ENCODE data around the gene GALNT2. TPM values are rescaled to one million over a fixed set of nuclear protein-coding genes. Genes with fewer than 3 reads are reported as not detected.

Gene GALNT2
- total RNA-seq, 1 experiment from 2014 or later, result 152 TPM

DNA sequence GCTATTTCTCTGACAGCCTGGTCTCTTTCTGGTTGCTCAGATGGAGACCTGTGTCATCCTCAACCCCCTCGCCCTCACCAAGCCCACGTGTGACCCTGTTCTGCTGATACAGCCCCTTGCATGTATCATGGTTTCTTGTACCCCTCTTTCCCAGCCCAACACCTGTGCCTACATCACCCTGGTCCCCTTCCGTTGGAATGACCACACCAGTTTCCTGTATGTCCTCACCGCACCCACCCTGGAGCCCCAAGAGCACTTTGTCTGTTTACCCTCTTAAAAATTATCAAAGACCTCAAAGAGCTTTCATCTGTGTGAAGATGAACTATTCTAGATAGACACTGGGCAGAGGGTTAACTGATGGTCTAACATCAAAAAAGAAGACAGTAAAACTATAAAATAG lies 179.5 kb downstream of the GALNT2 start:
- H3K4me1 ChIP-seq (ENCODE audit: control insufficient read depth, insufficient read depth, low read length), result no peaks in the 10 kb centered on the region
- ATAC-seq, result no peak
- no peaks in the 10 kb centered on the region for H3K27me3 ChIP-seq (ENCODE audit: control insufficient read depth, insufficient read depth, low read length)
- CTCF ChIA-PET, result no interaction called here
- POLR2A ChIA-PET, result no interaction called here
- no peak for DNase-seq (ENCODE audit: low read depth, low spot score)
- no TSS peak for BruUV-seq (replicated peaks)
- intact Hi-C loops (cut with micrococcal nuclease; ENCODE audit: unreplicated experiment) (no loop called here), in situ Hi-C loops (cut with HindIII; ENCODE audit: low pct_unique_long_range_greater_than_20kb, low sequenced_read_pairs) (no loop called here)
- 0 out of 2 replicates have a peak, but pooled peaks cover 2% of the 10 kb centered on the region for H3K36me3 ChIP-seq (ENCODE audit: control insufficient read depth, insufficient read depth, low read length)
- no peak overlapping the region for H3K27ac ChIP-seq (ENCODE audit: low read length)
- no peak for TF ChIP-seq SIN3A (IDR thresholded peaks at IDR 0.05; ENCODE audit: borderline replicate concordance, insufficient read depth, low read depth, low read length)
- TF ChIP-seq, protein P1, sequence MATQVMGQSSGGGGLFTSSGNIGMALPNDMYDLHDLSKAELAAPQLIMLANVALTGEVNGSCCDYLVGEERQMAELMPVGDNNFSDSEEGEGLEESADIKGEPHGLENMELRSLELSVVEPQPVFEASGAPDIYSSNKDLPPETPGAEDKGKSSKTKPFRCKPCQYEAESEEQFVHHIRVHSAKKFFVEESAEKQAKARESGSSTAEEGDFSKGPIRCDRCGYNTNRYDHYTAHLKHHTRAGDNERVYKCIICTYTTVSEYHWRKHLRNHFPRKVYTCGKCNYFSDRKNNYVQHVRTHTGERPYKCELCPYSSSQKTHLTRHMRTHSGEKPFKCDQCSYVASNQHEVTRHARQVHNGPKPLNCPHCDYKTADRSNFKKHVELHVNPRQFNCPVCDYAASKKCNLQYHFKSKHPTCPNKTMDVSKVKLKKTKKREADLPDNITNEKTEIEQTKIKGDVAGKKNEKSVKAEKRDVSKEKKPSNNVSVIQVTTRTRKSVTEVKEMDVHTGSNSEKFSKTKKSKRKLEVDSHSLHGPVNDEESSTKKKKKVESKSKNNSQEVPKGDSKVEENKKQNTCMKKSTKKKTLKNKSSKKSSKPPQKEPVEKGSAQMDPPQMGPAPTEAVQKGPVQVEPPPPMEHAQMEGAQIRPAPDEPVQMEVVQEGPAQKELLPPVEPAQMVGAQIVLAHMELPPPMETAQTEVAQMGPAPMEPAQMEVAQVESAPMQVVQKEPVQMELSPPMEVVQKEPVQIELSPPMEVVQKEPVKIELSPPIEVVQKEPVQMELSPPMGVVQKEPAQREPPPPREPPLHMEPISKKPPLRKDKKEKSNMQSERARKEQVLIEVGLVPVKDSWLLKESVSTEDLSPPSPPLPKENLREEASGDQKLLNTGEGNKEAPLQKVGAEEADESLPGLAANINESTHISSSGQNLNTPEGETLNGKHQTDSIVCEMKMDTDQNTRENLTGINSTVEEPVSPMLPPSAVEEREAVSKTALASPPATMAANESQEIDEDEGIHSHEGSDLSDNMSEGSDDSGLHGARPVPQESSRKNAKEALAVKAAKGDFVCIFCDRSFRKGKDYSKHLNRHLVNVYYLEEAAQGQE (IDR thresholded peaks at IDR 0.05; ENCODE audit: insufficient read depth in 1 of 2, low read depth in 2 of 2, low read length in 1 of 2), result no peak
- no peak for TF ChIP-seq TCF7L2 (IDR thresholded peaks at IDR 0.05; ENCODE audit: low read depth, low read length)
- TF ChIP-seq POLR2AphosphoS5 (IDR thresholded peaks at IDR 0.05; ENCODE audit: low read depth, low read length), result no peak
- TF ChIP-seq, protein P2, sequence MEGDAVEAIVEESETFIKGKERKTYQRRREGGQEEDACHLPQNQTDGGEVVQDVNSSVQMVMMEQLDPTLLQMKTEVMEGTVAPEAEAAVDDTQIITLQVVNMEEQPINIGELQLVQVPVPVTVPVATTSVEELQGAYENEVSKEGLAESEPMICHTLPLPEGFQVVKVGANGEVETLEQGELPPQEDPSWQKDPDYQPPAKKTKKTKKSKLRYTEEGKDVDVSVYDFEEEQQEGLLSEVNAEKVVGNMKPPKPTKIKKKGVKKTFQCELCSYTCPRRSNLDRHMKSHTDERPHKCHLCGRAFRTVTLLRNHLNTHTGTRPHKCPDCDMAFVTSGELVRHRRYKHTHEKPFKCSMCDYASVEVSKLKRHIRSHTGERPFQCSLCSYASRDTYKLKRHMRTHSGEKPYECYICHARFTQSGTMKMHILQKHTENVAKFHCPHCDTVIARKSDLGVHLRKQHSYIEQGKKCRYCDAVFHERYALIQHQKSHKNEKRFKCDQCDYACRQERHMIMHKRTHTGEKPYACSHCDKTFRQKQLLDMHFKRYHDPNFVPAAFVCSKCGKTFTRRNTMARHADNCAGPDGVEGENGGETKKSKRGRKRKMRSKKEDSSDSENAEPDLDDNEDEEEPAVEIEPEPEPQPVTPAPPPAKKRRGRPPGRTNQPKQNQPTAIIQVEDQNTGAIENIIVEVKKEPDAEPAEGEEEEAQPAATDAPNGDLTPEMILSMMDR (IDR thresholded peaks at IDR 0.05), result no peak
- H3K9me3 ChIP-seq (ENCODE audit: control insufficient read depth, insufficient read depth, low read depth, low read length), result no peaks in the 10 kb centered on the region
- no peak overlapping the region for H3K4me3 ChIP-seq (ENCODE audit: low read depth in 2 of 2, low read length in 2 of 2)

DNA sequence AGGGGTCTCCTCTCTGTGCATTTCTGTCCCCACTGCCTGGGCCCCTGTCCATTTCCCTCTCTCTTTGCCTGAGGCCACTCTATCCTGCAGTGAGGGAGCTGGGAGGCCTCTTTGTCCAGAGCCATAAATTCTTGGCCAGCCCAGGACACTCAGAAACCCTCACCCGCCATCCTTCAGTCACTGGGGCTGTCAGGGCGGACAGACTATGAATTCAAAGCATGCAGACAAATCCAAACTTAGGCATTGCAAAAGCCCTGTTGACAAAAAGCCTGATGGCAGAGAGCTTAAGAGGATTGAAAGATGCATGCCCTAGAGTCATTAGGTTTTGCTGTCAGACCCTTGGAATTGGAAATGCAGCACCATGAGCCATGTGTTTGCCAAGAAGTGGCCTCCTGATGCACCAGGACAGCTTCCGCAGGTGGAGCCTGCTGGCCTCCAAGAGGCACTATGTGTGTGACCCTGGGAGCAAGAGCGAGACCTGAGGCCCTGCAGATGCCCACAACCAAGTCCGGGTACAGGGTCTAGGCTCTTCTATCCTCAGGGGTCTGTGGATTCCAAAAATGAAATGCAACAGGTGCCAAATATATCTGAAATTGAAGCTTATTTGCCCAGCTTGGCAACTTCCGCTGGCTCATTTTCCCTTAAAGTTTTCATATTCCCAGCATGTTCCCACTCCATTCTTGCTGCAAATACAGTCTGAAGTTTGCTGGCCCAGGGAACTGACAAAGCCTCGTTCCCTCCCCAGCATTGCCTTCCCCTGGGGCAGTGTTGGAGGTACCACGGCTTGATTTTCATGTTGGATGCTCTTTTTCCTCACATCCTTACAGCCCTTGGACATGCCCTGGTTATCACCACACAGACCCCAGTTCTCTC lies 181.2 kb downstream of the GALNT2 start:
- H3K27ac ChIP-seq (ENCODE audit: low read length), result no peak overlapping the region
- intact Hi-C loops (cut with micrococcal nuclease; ENCODE audit: unreplicated experiment) (no loop called here), in situ Hi-C loops (cut with HindIII; ENCODE audit: low pct_unique_long_range_greater_than_20kb, low sequenced_read_pairs) (no loop called here)
- ChIA-PET CTCF (no interaction called here), POLR2A (no interaction called here)
- no peak for DNase-seq (ENCODE audit: low read depth, low spot score)
- ATAC-seq, result no peak
- no peak overlapping the region for H3K4me3 ChIP-seq (ENCODE audit: low read depth in 2 of 2, low read length in 2 of 2)
- no peaks in the 10 kb centered on the region for H3K27me3 ChIP-seq (ENCODE audit: control insufficient read depth, insufficient read depth, low read length)
- TF ChIP-seq SIN3A (IDR thresholded peaks at IDR 0.05; ENCODE audit: borderline replicate concordance, insufficient read depth, low read depth, low read length) (no peak), POLR2AphosphoS5 (IDR thresholded peaks at IDR 0.05; ENCODE audit: low read depth, low read length) (no peak), TCF7L2 (IDR thresholded peaks at IDR 0.05; ENCODE audit: low read depth, low read length) (no peak)
- TF ChIP-seq, protein P2 (IDR thresholded peaks at IDR 0.05), result no peak
- TF ChIP-seq, protein P1 (IDR thresholded peaks at IDR 0.05; ENCODE audit: insufficient read depth in 1 of 2, low read depth in 2 of 2, low read length in 1 of 2), result no peak
- H3K36me3 ChIP-seq (ENCODE audit: control insufficient read depth, insufficient read depth, low read length), result 0 out of 2 replicates have a peak, but pooled peaks cover 2% of the 10 kb centered on the region
- H3K9me3 ChIP-seq (ENCODE audit: control insufficient read depth, insufficient read depth, low read depth, low read length), result no peaks in the 10 kb centered on the region
- H3K4me1 ChIP-seq (ENCODE audit: control insufficient read depth, insufficient read depth, low read length), result no peaks in the 10 kb centered on the region
- no TSS peak for BruUV-seq (replicated peaks)
